Astrocyte of the cerebellum (primary cell): ENCODE data around the gene TTF1.

ENCODE experiments used
- DNase-seq: peaks from one replicate; pipeline ENCODE4 v3.0.0-alpha.2; 2011; ENCODE audit warnings: low read depth
- H3K4me3 ChIP-seq: 2 replicates; pipeline ENCODE4 v1.5.1; 2011; ENCODE audit warnings: mild to moderate bottlenecking, low read depth, low read length, moderate library complexity
- CTCF ChIP-seq: IDR thresholded peaks from 2 replicates; pipeline ENCODE4 v1.5.1; 2012; ENCODE audit warnings: low read length, low read depth, moderate library complexity, mild to moderate bottlenecking; ENCODE audit errors: missing control alignments
- in situ Hi-C: cut with HindIII; loops from 2 replicates; pipeline ENCODE4 v1.10.0; 2017; ENCODE audit warnings: low sequenced_read_pairs

The TTF1 gene

GRCh38 chr9:132426639-132427414 lies 20.2 kb upstream of the TTF1 start:
- DNase-seq: no peak
- TF ChIP-seq CTCF: no peak
- in situ Hi-C loops: no loop called here
- H3K4me3 ChIP-seq: no peak overlapping the region

GRCh38 chr9:132425675-132426062 lies 19.0 kb upstream of the TTF1 start:
- no peak overlapping the region for H3K4me3 ChIP-seq
- no peak for DNase-seq
- TF ChIP-seq CTCF: no peak
- in situ Hi-C loops: no loop called here

GRCh38 chr9:132424857-132425674 lies 18.4 kb upstream of the TTF1 start:
- TF ChIP-seq CTCF: no peak
- no peak overlapping the region for H3K4me3 ChIP-seq
- in situ Hi-C loops: no loop called here
- DNase-seq: no peak

GRCh38 chr9:132423503-132423902 lies 16.9 kb upstream of the TTF1 start:
- TF ChIP-seq CTCF: no peak
- DNase-seq: no peak
- H3K4me3 ChIP-seq: no peak overlapping the region
- in situ Hi-C loops: no loop called here

GRCh38 chr9:132422574-132422973 lies 15.9 kb upstream of the TTF1 start:
- DNase-seq: no peak
- in situ Hi-C loops: no loop called here
- no peak overlapping the region for H3K4me3 ChIP-seq
- TF ChIP-seq CTCF: no peak

- in situ Hi-C loops: no loop called here
- H3K4me3 ChIP-seq: no peak overlapping the region
- no peak for TF ChIP-seq CTCF
- DNase-seq: no peak
These were observed 12.2 kb upstream of the TTF1 start for GRCh38 chr9:132418726-132419363.
